IMR-90 (cell line): Measurements from ENCODE around the gene NDUFAF7. TPM values are rescaled to one million over a fixed set of nuclear protein-coding genes. Genes with fewer than 3 reads are reported as not detected.

Source experiments
- ATAC-seq: fragments of 200-7000 bp; cut with Tn5 transposase; 2 replicates; pipeline ENCODE4 v1.9.1; 2020; ENCODE audit warnings: low read depth, mild to moderate bottlenecking, moderate library complexity
- BruUV-seq: library from RNA; stranded (reverse); fragments of 400-500 nt; replicated peaks from 2 replicates; lab custom pipeline; 2021; lab: Mats Ljungman, UMichigan
- CTCF ChIA-PET: fragments of 300-600 bp; formaldehyde crosslinking; extraction: SDS; loops from one replicate; lab custom pipeline; 2021; ENCODE audit warnings: antibody characterized with exemption; lab: Yijun Ruan, JAX
- POLR2A ChIA-PET: fragments of 300-600 bp; sonication (Branson Sonifier 250); formaldehyde crosslinking; loops from one replicate; lab custom pipeline; 2022; ENCODE audit warnings: antibody characterized with exemption; ENCODE audit not compliant: unreplicated experiment; lab: Charles Lee
- DNase-seq: peaks from one replicate; pipeline ENCODE4 v3.0.0; 2013
- H2AFZ ChIP-seq: replicated peaks from 2 replicates; pipeline ENCODE3; 2013; ENCODE audit warnings: low read length, mild to moderate bottlenecking; ENCODE audit not compliant: poor library complexity
- H2AK5ac ChIP-seq: 2 replicates; pipeline ENCODE4 v1.6.1; 2013; ENCODE audit warnings: low read depth, low read length, inconsistent platforms
- H2AK9ac ChIP-seq: replicated peaks from 2 replicates; pipeline ENCODE3; 2013; ENCODE audit warnings: mild to moderate bottlenecking, low read depth, low read length, moderate library complexity; ENCODE audit not compliant: poor library complexity
- H2BK120ac ChIP-seq: 2 replicates; pipeline ENCODE4 v1.6.1; 2013; ENCODE audit warnings: low read depth, low read length, inconsistent platforms
- H2BK15ac ChIP-seq: 3 replicates; pipeline ENCODE4 v1.6.1; 2013; ENCODE audit warnings: low read depth, low read length, inconsistent platforms
- H2BK20ac ChIP-seq: 2 replicates; pipeline ENCODE4 v1.6.1; 2013; ENCODE audit warnings: low read depth, mild to moderate bottlenecking, inconsistent platforms, low read length, moderate library complexity
- H2BK5ac ChIP-seq: 2 replicates; pipeline ENCODE4 v1.6.1; 2013; ENCODE audit warnings: mild to moderate bottlenecking, low read depth, low read length, inconsistent platforms; ENCODE audit not compliant: poor library complexity, severe bottlenecking
- H3K14ac ChIP-seq: replicated peaks from 2 replicates; pipeline ENCODE4 v1.6.1; 2013; ENCODE audit warnings: low read depth, low read length, inconsistent platforms
- H3K18ac ChIP-seq: 2 replicates; pipeline ENCODE4 v1.6.1; 2013; ENCODE audit warnings: low read depth, low read length, control low read depth
- H3K23ac ChIP-seq: 2 replicates; pipeline ENCODE4 v1.6.1; 2013; ENCODE audit warnings: low read depth, low read length, inconsistent platforms
- H3K27ac ChIP-seq: 2 replicates; pipeline ENCODE4 v1.5.1; 2013; ENCODE audit warnings: mild to moderate bottlenecking, control low read depth, low read length; ENCODE audit not compliant: insufficient read depth
- H3K27me3 ChIP-seq: 2 replicates; pipeline ENCODE4 v1.6.1; 2013; ENCODE audit warnings: low read length; ENCODE audit not compliant: control insufficient read depth, insufficient read depth
- H3K36me3 ChIP-seq: 2 replicates; pipeline ENCODE4 v1.6.1; 2013; ENCODE audit warnings: low read length, mixed read lengths; ENCODE audit not compliant: control insufficient read depth, insufficient read depth
- H3K4ac ChIP-seq: 2 replicates; pipeline ENCODE4 v1.6.1; 2013; ENCODE audit warnings: low read depth, low read length, inconsistent platforms
- H3K4me1 ChIP-seq: 2 replicates; pipeline ENCODE4 v1.6.1; 2013; ENCODE audit warnings: low read length, mixed read lengths; ENCODE audit not compliant: control insufficient read depth, insufficient read depth
- H3K4me2 ChIP-seq: 2 replicates; pipeline ENCODE4 v1.6.1; 2013; ENCODE audit warnings: low read depth, mild to moderate bottlenecking, control low read depth, low read length, moderate library complexity
- H3K4me3 ChIP-seq: 2 replicates; pipeline ENCODE4 v1.5.1; 2013; ENCODE audit warnings: low read depth, mild to moderate bottlenecking, control low read depth, low read length, moderate library complexity; ENCODE audit not compliant: insufficient read depth
- H3K56ac ChIP-seq: 2 replicates; pipeline ENCODE4 v1.6.1; 2013; ENCODE audit warnings: low read length, inconsistent platforms; ENCODE audit not compliant: insufficient read depth; ENCODE audit errors: extremely low read depth
- H3K79me1 ChIP-seq, 2 experiments: 2 replicates each; pipeline ENCODE4 v1.6.1; 2013; ENCODE audit warnings: low read length in 2 of 2, inconsistent platforms in 1 of 2, low read depth in 1 of 2
- H3K9ac ChIP-seq: 2 replicates; pipeline ENCODE4 v1.6.1; 2013; ENCODE audit warnings: low read depth, low read length, control low read depth
- H3K9me1 ChIP-seq: 2 replicates; pipeline ENCODE4 v1.6.1; 2013; ENCODE audit warnings: low read length, inconsistent platforms; ENCODE audit not compliant: insufficient read depth
- H3K9me3 ChIP-seq: 2 replicates; pipeline ENCODE4 v1.6.1; 2013; ENCODE audit warnings: low read length; ENCODE audit not compliant: control insufficient read depth, insufficient read depth
- H4K20me1 ChIP-seq: 2 replicates; pipeline ENCODE4 v1.6.1; 2013; ENCODE audit warnings: low read length, inconsistent platforms; ENCODE audit not compliant: insufficient read depth
- H4K5ac ChIP-seq: 2 replicates; pipeline ENCODE4 v1.6.1; 2013; ENCODE audit warnings: mild to moderate bottlenecking, low read depth, low read length, control low read depth
- H4K8ac ChIP-seq, 2 experiments: 2 replicates each; pipeline ENCODE4 v1.6.1; 2013; ENCODE audit warnings: low read depth in 2 of 2, low read length in 2 of 2, control low read depth in 1 of 2, inconsistent platforms in 1 of 2
- H4K91ac ChIP-seq: 2 replicates; pipeline ENCODE4 v1.6.1; 2013; ENCODE audit warnings: low read depth, low read length, inconsistent platforms; ENCODE audit not compliant: insufficient read depth
- FOS ChIP-seq: fragments of 150-350 bp; IDR thresholded peaks from 2 replicates; pipeline ENCODE4 v1.6.1; 2016; ENCODE audit warnings: low read depth, low read length
- WGBS, 2 experiments: methylation state at CpG; one replicate each; pipeline versions ENCODE4 v1.1.5 to v1.1.7; 2013; ENCODE audit warnings: missing lambda C conversion rate in 2 of 2; ENCODE audit not compliant: insufficient read length in 1 of 2; ENCODE audit errors: extremely low coverage in 2 of 2; 5-methylcytosine and 5-hydroxymethylcytosine counted together
- dilution Hi-C: fragments of 300-500 bp; cut with HindIII; formaldehyde crosslinking; loops from one replicate; pipeline ENCODE4 v1.14.3; 2018; ENCODE audit warnings: low sequenced_read_pairs; ENCODE audit not compliant: unreplicated experiment
- in situ Hi-C: fragments of 300-500 bp; cut with MboI; formaldehyde crosslinking; loops from 3 replicates; pipeline ENCODE4 v1.14.3; 2019; ENCODE audit warnings: low sequenced_read_pairs, inconsistent platforms, mixed read lengths
- intact Hi-C: fragments of 100-400 bp; cut with micrococcal nuclease; formaldehyde crosslinking; loops from 2 replicates; pipeline ENCODE4 v1.10.0; 2022
- polyA plus RNA-seq, 3 experiments: library from polyadenylated mRNA; depleted of rRNA; stranded (reverse); fragments of >200 nt; gene quantifications; 2 replicates each; pipeline ENCODE4 v1.2.3, GENCODE V29; 2012; ENCODE audit warnings: low replicate concordance in 1 of 3
- total RNA-seq: library from RNA; depleted of rRNA; stranded (reverse); fragments of >200 nt; gene quantifications from 2 replicates; pipeline ENCODE4 v1.2.3, GENCODE V29; 2012

NDUFAF7 gene
- total and polyA plus RNA-seq, 2 of the 4 experiments (the other 2 are of a cell fraction) = 9.9 to 17.4 TPM

DNA sequence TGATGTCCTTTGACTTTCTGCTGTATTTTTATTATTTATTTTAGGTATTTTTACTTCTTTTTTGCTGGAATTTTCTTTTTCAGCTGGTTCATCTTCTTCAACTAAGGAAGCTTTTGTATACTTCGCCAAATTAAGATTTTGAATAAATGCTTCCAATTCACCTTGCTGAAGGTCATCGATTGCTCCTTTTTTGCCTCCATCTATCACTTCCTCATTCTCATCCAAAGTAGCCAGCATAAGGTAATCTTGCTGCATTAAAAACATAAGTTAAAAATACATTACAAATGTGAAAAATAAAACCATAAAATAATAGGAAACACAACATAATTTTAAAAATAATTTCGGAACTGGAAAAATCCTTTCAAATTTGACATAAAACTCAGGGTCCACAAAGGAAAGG is 2.7 kb upstream of the NDUFAF7 start:
- intact Hi-C loops = no loop called here
- Histone ChIP-seq H2AK9ac (no peak overlapping the region), H2AFZ (no peak overlapping the region), H3K27ac (no peak overlapping the region), H4K20me1 (peaks cover 17% of the 10 kb centered on the region), H3K18ac (no peak overlapping the region), H3K9me1 (peaks cover 14% of the 10 kb centered on the region), H3K36me3 (peaks cover 13% of the 10 kb centered on the region), H3K9ac (no peak overlapping the region), H3K4me1 (peaks cover 6% of the 10 kb centered on the region), H3K56ac (no peak overlapping the region), H3K79me1 (peaks cover 39 to 70% of the 10 kb centered on the region in 2 experiments), H4K91ac (no peak overlapping the region), H3K27me3 (no peaks in the 10 kb centered on the region), H2BK120ac (no peak overlapping the region), H2AK5ac (no peak overlapping the region), H3K9me3 (no peaks in the 10 kb centered on the region), H3K23ac (no peak overlapping the region), H3K4me3 (no peak overlapping the region), H4K5ac (no peak overlapping the region), H2BK20ac (no peak overlapping the region), H3K4me2 (no peak overlapping the region), H3K4ac (no peak overlapping the region), H2BK5ac (no peak overlapping the region), H3K14ac (no peak overlapping the region), H2BK15ac (no peak overlapping the region), H4K8ac (no peak overlapping the region)
- POLR2A ChIA-PET = no interaction called here
- DNase-seq = no peak
- BruUV-seq = no TSS peak
- CTCF ChIA-PET = no interaction called here
- in situ Hi-C loops = no loop called here
- no CpG with 5 or more reads among the region's 3 CpGs for WGBS, 2 experiments
- TF ChIP-seq FOS = no peak
- no peak for ATAC-seq
- dilution Hi-C loops = no loop called here
